Measurements from ENCODE around the gene MARCHF4. TPM values are rescaled to one million over a fixed set of nuclear protein-coding genes. Genes with fewer than 3 reads are reported as not detected.

Gene MARCHF4
- total RNA-seq, 1 experiment from 2014 or later: 0.26 TPM

DNA sequence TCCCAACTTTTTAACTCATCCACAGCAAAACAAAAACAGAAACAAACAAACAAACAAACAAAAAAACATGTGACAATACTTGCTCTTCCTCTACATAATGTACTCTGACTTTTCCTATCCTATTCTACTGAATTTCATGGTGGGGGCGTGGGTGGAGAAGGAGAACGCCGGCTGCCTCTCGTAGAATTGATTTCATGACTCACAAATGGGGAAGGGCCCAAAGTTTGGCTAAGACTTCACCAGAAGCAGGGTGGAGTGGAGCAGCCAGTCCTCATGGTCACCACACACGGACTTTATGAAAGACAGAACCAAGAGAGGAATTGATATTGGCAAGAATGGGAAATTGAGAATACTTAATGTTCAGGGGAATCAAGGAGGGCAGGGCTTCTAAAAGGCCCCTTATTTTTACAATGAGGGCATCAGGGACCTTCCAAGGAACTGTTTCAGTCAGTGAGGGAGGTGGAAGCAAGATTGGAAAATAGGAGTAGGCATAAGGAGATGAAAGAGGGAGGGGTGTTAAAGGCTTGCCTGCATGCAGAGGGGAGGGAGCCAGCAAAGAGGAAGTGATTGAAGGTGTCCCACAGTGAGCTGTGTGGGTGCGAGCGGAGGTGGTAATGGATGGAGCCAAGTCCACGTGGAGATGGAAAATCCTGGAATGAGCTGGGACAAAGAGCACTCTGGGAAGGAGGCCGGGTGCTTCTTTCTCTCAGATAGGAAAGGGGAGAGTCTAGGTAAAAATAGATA is 27.9 kb downstream of the MARCHF4 start:
- H4K91ac ChIP-seq (ENCODE audit: insufficient read length, low read depth, low read length): no peak overlapping the region
- H3K27ac ChIP-seq (ENCODE audit: insufficient read length, low read depth, low read length): no peak overlapping the region
- no peaks in the 10 kb centered on the region for H3K79me1 ChIP-seq (ENCODE audit: insufficient read depth, low read depth, low read length, poor library complexity, severe bottlenecking)
- no peaks in the 10 kb centered on the region for H3K23me2 ChIP-seq (ENCODE audit: insufficient read length, low read depth, low read length, poor library complexity, severe bottlenecking)
- TF ChIP-seq, protein P1, sequence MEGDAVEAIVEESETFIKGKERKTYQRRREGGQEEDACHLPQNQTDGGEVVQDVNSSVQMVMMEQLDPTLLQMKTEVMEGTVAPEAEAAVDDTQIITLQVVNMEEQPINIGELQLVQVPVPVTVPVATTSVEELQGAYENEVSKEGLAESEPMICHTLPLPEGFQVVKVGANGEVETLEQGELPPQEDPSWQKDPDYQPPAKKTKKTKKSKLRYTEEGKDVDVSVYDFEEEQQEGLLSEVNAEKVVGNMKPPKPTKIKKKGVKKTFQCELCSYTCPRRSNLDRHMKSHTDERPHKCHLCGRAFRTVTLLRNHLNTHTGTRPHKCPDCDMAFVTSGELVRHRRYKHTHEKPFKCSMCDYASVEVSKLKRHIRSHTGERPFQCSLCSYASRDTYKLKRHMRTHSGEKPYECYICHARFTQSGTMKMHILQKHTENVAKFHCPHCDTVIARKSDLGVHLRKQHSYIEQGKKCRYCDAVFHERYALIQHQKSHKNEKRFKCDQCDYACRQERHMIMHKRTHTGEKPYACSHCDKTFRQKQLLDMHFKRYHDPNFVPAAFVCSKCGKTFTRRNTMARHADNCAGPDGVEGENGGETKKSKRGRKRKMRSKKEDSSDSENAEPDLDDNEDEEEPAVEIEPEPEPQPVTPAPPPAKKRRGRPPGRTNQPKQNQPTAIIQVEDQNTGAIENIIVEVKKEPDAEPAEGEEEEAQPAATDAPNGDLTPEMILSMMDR (conservative IDR thresholded peaks at IDR 0.05): no peak
- no peak overlapping the region for H3K14ac ChIP-seq (ENCODE audit: insufficient read depth, low read length)
- H2BK12ac ChIP-seq (ENCODE audit: insufficient read length, low read depth, low read length): peak overlapping the region; percentile 27
- H2BK20ac ChIP-seq (ENCODE audit: low read depth, low read length, poor library complexity, severe bottlenecking): no peak overlapping the region
- no peak overlapping the region for H3K23ac ChIP-seq (ENCODE audit: insufficient read length, low read depth, low read length)
- WGBS (ENCODE audit: extremely low coverage, insufficient read length, low lambda C conversion rate): no CpG with 5 or more reads among the region's 9 CpGs
- no peak for DNase-seq
- H3K56ac ChIP-seq (ENCODE audit: insufficient read length, low read depth, low read length): no peak overlapping the region
- H3K4me1 ChIP-seq (ENCODE audit: insufficient read depth, low read length): peaks cover 22% of the 10 kb centered on the region
- H3K4ac ChIP-seq (ENCODE audit: low read depth, low read length): no peak overlapping the region
- Mint-ChIP-seq H3K27ac (peak overlapping the region in 2 of 3 experiments; percentile 1 to 45; a peak in 2 of 7 replicates), H3K4me3 (peak overlapping the region in 1 of 2 experiments; percentile 33; a peak in 3 of 5 replicates), H3K9me3 (no peaks in the 10 kb centered on the region), H3K36me3 (ENCODE audit: insufficient read depth in 1 of 3, low read depth in 3 of 3) (no peaks in the 10 kb centered on the region; a peak in 1 of 7 replicates), H3K4me1 (peaks cover 68 to 72% of the 10 kb centered on the region in 2 experiments), H3K27me3 (ENCODE audit: low read depth) (peaks cover 7% of the 10 kb centered on the region)
- no peak overlapping the region for H2BK5ac ChIP-seq (ENCODE audit: insufficient read length, low read length)
- no peaks in the 10 kb centered on the region for H4K20me1 ChIP-seq (ENCODE audit: control insufficient read depth, insufficient read depth, insufficient read length)
- H2BK15ac ChIP-seq (ENCODE audit: low read depth, low read length): no peak overlapping the region
- H4K5ac ChIP-seq (ENCODE audit: insufficient read length, low read depth, low read length): no peak overlapping the region
- H2AFZ ChIP-seq (ENCODE audit: low read length): no peak overlapping the region
- no peaks in the 10 kb centered on the region for H3K27me3 ChIP-seq (ENCODE audit: insufficient read depth, low read length)
- no peak overlapping the region for H4K8ac ChIP-seq (replicated peaks; ENCODE audit: insufficient read length, low read depth, low read length)
- H2AK5ac ChIP-seq (ENCODE audit: insufficient read length, low read length): no peak overlapping the region
- no peak overlapping the region for H3K9ac ChIP-seq (ENCODE audit: extremely low read depth, insufficient read length, low read length)
- H3K79me2 ChIP-seq (ENCODE audit: insufficient read depth, low read length): no peaks in the 10 kb centered on the region
- H2BK120ac ChIP-seq (ENCODE audit: low read depth, low read length, poor library complexity, severe bottlenecking): no peak overlapping the region
- peak overlapping the region; percentile 13 for H3K4me2 ChIP-seq (ENCODE audit: insufficient read depth, insufficient read length, low read length)
- peak overlapping the region; percentile 76 for H3K18ac ChIP-seq (ENCODE audit: insufficient read length, low read depth, low read length)
- H3K9me3 ChIP-seq (ENCODE audit: control insufficient read depth, low read depth, low read length): no peaks in the 10 kb centered on the region
- H3T11ph ChIP-seq (ENCODE audit: low read length): no peak overlapping the region
